B cell (primary cell): ENCODE data around the gene EXD3. TPM values are rescaled to one million over a fixed set of nuclear protein-coding genes. Genes with fewer than 3 reads are reported as not detected.

ENCODE experiments used
- ATAC-seq: fragments of 200-7000 bp; cut with Tn5 transposase; one replicate; pipeline ENCODE4 v1.10.0; 2021; ENCODE audit warnings: low read depth, mild to moderate bottlenecking, moderate number of reproducible peaks, moderate library complexity
- CTCF ChIA-PET: fragments of 350-600 bp; sonication (Branson Sonifier 250); formaldehyde crosslinking; loops from one replicate; lab custom pipeline; 2021; ENCODE audit warnings: antibody characterized with exemption, inconsistent platforms; lab: Charles Lee
- POLR2A ChIA-PET: fragments of 350-600 bp; sonication (Branson Sonifier 250); formaldehyde crosslinking; loops from one replicate; lab custom pipeline; 2021; ENCODE audit warnings: antibody characterized with exemption; lab: Charles Lee
- DNase-seq: peaks from one replicate; pipeline ENCODE4 v3.0.0; 2013
- H2AFZ ChIP-seq: 2 replicates; pipeline ENCODE4 v1.6.1; 2012; ENCODE audit warnings: mild to moderate bottlenecking, low read depth, low read length; ENCODE audit not compliant: insufficient read depth, poor library complexity, severe bottlenecking
- H3K27ac ChIP-seq, 2 donors: 1 replicate in 1 of 2; 2 replicates in 1 of 2; pipeline ENCODE4 v1.5.1; 2012 to 2013; ENCODE audit warnings: low read length in 2 of 2, mild to moderate bottlenecking in 2 of 2, moderate library complexity in 1 of 2
- H3K27me3 ChIP-seq, 4 experiments: fragments of 200-600 bp in 1 of 4; sonication (generic) in 1 of 4; replicated peaks in 1 of 4; 1 replicate in 2 of 4; 2 replicates in 2 of 4; pipeline versions ENCODE4 v1.6.1 to v1.7.0; 2013 to 2016; ENCODE audit warnings: low read length in 3 of 4, mild to moderate bottlenecking in 2 of 4, mixed read lengths in 1 of 4, moderate library complexity in 1 of 4; ENCODE audit not compliant: insufficient read depth in 4 of 4, control insufficient read depth in 3 of 4; ENCODE audit errors: control extremely low read depth in 1 of 4
- H3K36me3 ChIP-seq, 2 experiments: replicated peaks in 1 of 2; 1 replicate in 1 of 2; 2 replicates in 1 of 2; pipeline versions ENCODE4 v1.6.1 to v1.7.1; 2013; ENCODE audit warnings: low read length in 1 of 2; ENCODE audit not compliant: insufficient read depth in 2 of 2, control insufficient read depth in 1 of 2; ENCODE audit errors: control extremely low read depth in 1 of 2, extremely low read depth in 1 of 2
- H3K4me1 ChIP-seq, 2 donors: fragments of 200-600 bp in 1 of 2; sonication (generic) in 1 of 2; 1 replicate in 1 of 2; 2 replicates in 1 of 2; pipeline versions ENCODE4 v1.5.1 to v1.6.1; 2013 to 2017; ENCODE audit warnings: low read length in 2 of 2; ENCODE audit not compliant: control insufficient read depth in 2 of 2, insufficient read depth in 2 of 2
- H3K4me2 ChIP-seq: replicated peaks from 2 replicates; pipeline ENCODE3; 2012; ENCODE audit warnings: mild to moderate bottlenecking, low read depth, low read length; ENCODE audit not compliant: poor library complexity, severe bottlenecking
- H3K4me3 ChIP-seq, 5 experiments: fragments of 200-600 bp in 1 of 5; sonication (generic) in 1 of 5; 1 replicate in 3 of 5; 2 replicates in 2 of 5; pipeline versions ENCODE4 v1.5.1 to v1.7.0; 2011 to 2016; ENCODE audit warnings: low read length in 4 of 5, mild to moderate bottlenecking in 4 of 5, low read depth in 2 of 5, control low read depth in 1 of 5, moderate library complexity in 1 of 5; ENCODE audit not compliant: insufficient read depth in 1 of 5; ENCODE audit errors: control extremely low read depth in 1 of 5, extremely low read depth in 1 of 5
- H3K79me2 ChIP-seq: fragments of 200-600 bp; sonication (generic); one replicate; pipeline ENCODE4 v1.6.0; 2016; ENCODE audit warnings: low read length; ENCODE audit not compliant: control insufficient read depth, insufficient read depth
- H3K9ac ChIP-seq: fragments of 200-600 bp; sonication (generic); 2 replicates; pipeline ENCODE4 v1.6.1; 2017; ENCODE audit warnings: mild to moderate bottlenecking, low read length, moderate library complexity
- H3K9me3 ChIP-seq, 3 donors: one replicate each; pipeline versions ENCODE4 v1.6.1 to v1.7.1; 2013; ENCODE audit warnings: low read length in 2 of 3; ENCODE audit not compliant: control insufficient read depth in 2 of 3, insufficient read depth in 1 of 3; ENCODE audit errors: control extremely low read depth in 1 of 3
- H4K20me1 ChIP-seq: 2 replicates; pipeline ENCODE4 v1.6.0; 2012; ENCODE audit warnings: mild to moderate bottlenecking, low read length; ENCODE audit not compliant: insufficient read depth, control insufficient read depth, poor library complexity, severe bottlenecking
- H3K27ac Mint-ChIP-seq: one replicate; pipeline ENCODE4 v1.8.0; 2021; ENCODE audit warnings: mixed read lengths
- H3K27me3 Mint-ChIP-seq: one replicate; pipeline ENCODE4 v1.8.0; 2021; ENCODE audit warnings: mixed read lengths
- H3K4me1 Mint-ChIP-seq: one replicate; pipeline ENCODE4 v1.8.0; 2021; ENCODE audit warnings: mixed read lengths
- H3K4me3 Mint-ChIP-seq: one replicate; pipeline ENCODE4 v1.8.0; 2021; ENCODE audit warnings: mixed read lengths
- H3K9me3 Mint-ChIP-seq: one replicate; pipeline ENCODE4 v1.8.0; 2022; ENCODE audit warnings: mixed read lengths; ENCODE audit not compliant: insufficient read depth
- EZH2 ChIP-seq: IDR thresholded peaks from 2 replicates; pipeline ENCODE4 v1.6.1; 2012; ENCODE audit warnings: borderline replicate concordance, low read depth, mild to moderate bottlenecking, moderate library complexity, low read length; ENCODE audit not compliant: insufficient read depth, poor library complexity, severe bottlenecking
- WGBS: methylation state at CpG from one replicate; pipeline ENCODE4 v1.1.5; 2013; ENCODE audit warnings: missing lambda C conversion rate; ENCODE audit not compliant: insufficient coverage; 5-methylcytosine and 5-hydroxymethylcytosine counted together
- intact Hi-C: fragments of 100-400 bp; cut with micrococcal nuclease; formaldehyde crosslinking; loops from one replicate; pipeline ENCODE4 v1.10.0; 2022
- polyA plus RNA-seq: library from polyadenylated mRNA; depleted of rRNA; stranded (reverse); fragments of >200 nt; gene quantifications from 2 replicates; pipeline ENCODE4 v1.2.3, GENCODE V29; 2012
- total RNA-seq, 2 donors: library from RNA; stranded (reverse); fragments of 120-200 nt in 1 of 2; gene quantifications; 1 replicate in 1 of 2; 2 replicates in 1 of 2; pipeline versions ENCODE4 v1.2.3 to v1.2.4, GENCODE V29; 2013 to 2022
- TF ChIP-seq, protein P1 (sequence below): fragments of 200-600 bp; IDR thresholded peaks from one replicate; pipeline ENCODE4 v1.8.0; 2022; ENCODE audit warnings: antibody characterized with exemption, mild to moderate bottlenecking

EXD3 gene
- total and polyA plus RNA-seq, 2 donors (not counting 1 experiment from before 2014, with no cell fraction given) = 22.5 to 23.7 TPM

DNA sequence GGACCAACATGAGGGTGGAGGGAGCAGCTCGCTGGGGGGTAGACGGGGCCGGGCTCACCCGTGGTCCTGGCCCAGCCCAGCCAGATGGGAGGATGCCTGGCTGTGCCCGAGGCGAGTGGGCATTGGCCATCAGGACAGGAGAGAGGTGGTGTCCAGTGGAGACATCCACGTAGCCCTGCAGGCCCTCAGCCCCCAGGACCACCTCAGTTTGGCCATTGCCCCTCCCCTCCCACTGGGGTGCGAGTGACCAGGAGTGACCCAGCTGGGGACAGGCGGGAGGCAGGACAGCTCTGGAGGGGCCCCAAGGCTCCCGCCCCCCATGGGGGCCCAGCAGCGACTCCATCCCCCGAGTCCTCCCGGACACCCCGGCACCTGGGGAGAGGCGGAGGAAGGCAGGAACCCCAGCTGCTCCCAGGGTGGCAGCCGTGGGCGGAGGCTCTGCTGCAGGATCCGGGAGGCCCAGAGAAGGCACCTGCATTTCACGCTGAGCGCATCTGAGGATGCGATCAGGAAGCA lies 8.5 kb upstream of the EXD3 start:
- H3K79me2 ChIP-seq = no peaks in the 10 kb centered on the region
- POLR2A ChIA-PET = no interaction called here
- Mint-ChIP-seq H3K4me1 (peaks cover 10% of the 10 kb centered on the region), H3K27ac (no peak overlapping the region), H3K9me3 (no peaks in the 10 kb centered on the region), H3K27me3 (no peaks in the 10 kb centered on the region), H3K4me3 (no peak overlapping the region)
- peaks cover 0 to 13% (median 0%) of the 10 kb centered on the region in 3 donors for H3K9me3 ChIP-seq
- no peak overlapping the region for H3K4me2 ChIP-seq
- TF ChIP-seq, protein P1, sequence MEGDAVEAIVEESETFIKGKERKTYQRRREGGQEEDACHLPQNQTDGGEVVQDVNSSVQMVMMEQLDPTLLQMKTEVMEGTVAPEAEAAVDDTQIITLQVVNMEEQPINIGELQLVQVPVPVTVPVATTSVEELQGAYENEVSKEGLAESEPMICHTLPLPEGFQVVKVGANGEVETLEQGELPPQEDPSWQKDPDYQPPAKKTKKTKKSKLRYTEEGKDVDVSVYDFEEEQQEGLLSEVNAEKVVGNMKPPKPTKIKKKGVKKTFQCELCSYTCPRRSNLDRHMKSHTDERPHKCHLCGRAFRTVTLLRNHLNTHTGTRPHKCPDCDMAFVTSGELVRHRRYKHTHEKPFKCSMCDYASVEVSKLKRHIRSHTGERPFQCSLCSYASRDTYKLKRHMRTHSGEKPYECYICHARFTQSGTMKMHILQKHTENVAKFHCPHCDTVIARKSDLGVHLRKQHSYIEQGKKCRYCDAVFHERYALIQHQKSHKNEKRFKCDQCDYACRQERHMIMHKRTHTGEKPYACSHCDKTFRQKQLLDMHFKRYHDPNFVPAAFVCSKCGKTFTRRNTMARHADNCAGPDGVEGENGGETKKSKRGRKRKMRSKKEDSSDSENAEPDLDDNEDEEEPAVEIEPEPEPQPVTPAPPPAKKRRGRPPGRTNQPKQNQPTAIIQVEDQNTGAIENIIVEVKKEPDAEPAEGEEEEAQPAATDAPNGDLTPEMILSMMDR = no peak
- no peak for TF ChIP-seq EZH2
- no peak for ATAC-seq
- no peak for DNase-seq
- 56% methylated on average over 21 of the region's 21 CpGs for WGBS
- H3K27ac ChIP-seq = no peak overlapping the region
- no peaks in the 10 kb centered on the region for H3K36me3 ChIP-seq
- intact Hi-C loops = no loop called here
- no peak overlapping the region for H2AFZ ChIP-seq
- peaks cover 24 to 26% of the 10 kb centered on the region in 2 donors for H3K4me1 ChIP-seq
- no peaks in the 10 kb centered on the region for H4K20me1 ChIP-seq
- H3K4me3 ChIP-seq = no peak overlapping the region
- CTCF ChIA-PET = no interaction called here
- H3K27me3 ChIP-seq = peaks cover 0 to 35% (median 8%) of the 10 kb centered on the region in 4 experiments
- no peak overlapping the region for H3K9ac ChIP-seq

DNA sequence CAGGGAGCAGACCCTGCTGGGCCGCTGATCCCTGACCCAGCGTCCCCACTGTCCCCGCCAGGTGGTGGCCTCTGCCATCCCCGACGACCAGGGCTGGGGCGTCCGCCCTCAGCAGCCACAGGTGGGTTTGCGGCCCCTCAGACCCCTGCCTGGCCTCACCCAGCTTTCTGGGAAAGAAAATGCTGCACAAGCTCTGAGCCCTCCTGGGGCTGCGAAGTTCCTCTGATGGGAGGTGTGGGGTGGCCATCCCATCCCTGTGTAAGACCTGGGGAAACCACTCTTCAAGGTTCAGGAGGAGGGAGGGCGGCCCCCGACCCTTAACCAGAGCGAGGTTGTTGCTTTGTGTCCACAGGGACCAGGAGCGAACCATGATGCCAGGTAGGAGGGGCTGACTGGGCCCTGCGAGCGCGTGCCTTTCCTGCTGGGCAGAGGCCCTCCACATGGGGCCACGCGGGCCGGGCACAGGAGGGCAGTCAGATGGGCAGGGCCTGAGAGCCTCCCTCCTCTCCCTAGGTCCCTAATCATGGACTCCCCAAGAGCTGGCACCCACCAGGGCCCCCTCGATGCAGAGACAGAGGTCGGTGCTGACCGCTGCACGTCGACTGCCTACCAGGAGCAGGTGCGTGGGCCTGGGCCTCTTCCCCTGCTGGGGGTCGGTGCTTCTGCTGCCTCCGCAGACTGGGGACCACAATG lies 7.9 kb upstream of the EXD3 start:
- 55% methylated on average over 25 of the region's 27 CpGs for WGBS
- peaks cover 0 to 13% (median 0%) of the 10 kb centered on the region in 3 donors for H3K9me3 ChIP-seq
- H3K4me1 Mint-ChIP-seq = peaks cover 10% of the 10 kb centered on the region

More for the DNA sequence above, 7.9 kb upstream of the EXD3 start:
- H3K4me3 Mint-ChIP-seq = peak overlapping the region; percentile 26
- Histone ChIP-seq H3K4me2 (peak overlapping the region; percentile 67), H3K9ac (peak overlapping the region; percentile 28), H3K79me2 (no peaks in the 10 kb centered on the region), H2AFZ (no peak overlapping the region), H4K20me1 (no peaks in the 10 kb centered on the region), H3K36me3 (no peaks in the 10 kb centered on the region), H3K27me3 (peaks cover 0 to 35% (median 8%) of the 10 kb centered on the region in 4 experiments), H3K4me3 (peak overlapping the region in 1 of 5 experiments; percentile 36), H3K27ac (no peak overlapping the region), H3K4me1 (peaks cover 24 to 26% of the 10 kb centered on the region in 2 donors)
- ChIA-PET CTCF (interaction anchor here (1.2 kb wide), 1 partner anchor 129 kb away, joined by 3 read pairs; the partner anchor contains the start of gene NRARP), POLR2A (no interaction called here)
- TF ChIP-seq, protein P1 = no peak
- no peak for TF ChIP-seq EZH2
- ATAC-seq (no peak), DNase-seq (no peak)
- no peak overlapping the region for H3K27ac Mint-ChIP-seq
- intact Hi-C loops = no loop called here
- H3K27me3 Mint-ChIP-seq = no peaks in the 10 kb centered on the region
- no peaks in the 10 kb centered on the region for H3K9me3 Mint-ChIP-seq
